ENCODE results near the gene DEFB113. TPM values are rescaled to one million over a fixed set of nuclear protein-coding genes. Genes with fewer than 3 reads are reported as not detected.

The DEFB113 gene, protein sequence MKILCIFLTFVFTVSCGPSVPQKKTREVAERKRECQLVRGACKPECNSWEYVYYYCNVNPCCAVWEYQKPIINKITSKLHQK
- polyA plus RNA-seq (2012; ENCODE audit: low read depth, missing spikeins) = not detected

DNA sequence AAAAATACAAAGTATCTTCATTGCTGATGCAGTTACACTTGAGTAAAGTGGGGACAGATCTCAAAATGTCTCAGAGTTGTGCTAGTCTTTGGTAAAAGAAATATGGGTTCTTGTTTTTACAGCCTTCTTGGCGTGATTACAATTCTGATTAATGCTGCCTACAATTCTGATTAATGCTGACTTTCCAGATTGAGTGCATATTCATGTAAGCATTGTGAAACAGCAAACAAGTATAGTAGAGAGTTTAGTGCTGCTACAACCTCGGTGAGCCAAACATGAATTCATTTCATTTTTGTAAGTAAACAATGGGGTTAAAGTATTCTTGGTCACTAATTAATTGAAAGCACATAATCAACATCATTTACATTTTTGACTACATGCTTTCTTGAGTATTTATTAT is at the start of gene DEFB113:
Gene DEFB113, minus strand, starts transcription at position 21 of the 400 bp plus-strand sequence. Its CDS starts 0 bp downstream, at position 21.
- TF ChIP-seq POU2F2 (IDR thresholded peaks at IDR 0.05; ENCODE audit: low read depth, low read length) (no peak), PAX5 (IDR thresholded peaks at IDR 0.05; ENCODE audit: insufficient read depth, low read length, severe bottlenecking) (no peak), POLR2A (IDR thresholded peaks at IDR 0.05; ENCODE audit: low read depth, low read length) (no peak), TAF1 (IDR thresholded peaks at IDR 0.05; ENCODE audit: low read depth, low read length) (no peak), SPI1 (IDR thresholded peaks at IDR 0.05; ENCODE audit: low read depth, low read length) (no peak), POLR2AphosphoS5 (IDR thresholded peaks at IDR 0.05; ENCODE audit: low read depth, low read length) (no peak)
- FAIRE-seq (no peak), DNase-seq (ENCODE audit: insufficient read length, low spot score) (no peak)

DNA sequence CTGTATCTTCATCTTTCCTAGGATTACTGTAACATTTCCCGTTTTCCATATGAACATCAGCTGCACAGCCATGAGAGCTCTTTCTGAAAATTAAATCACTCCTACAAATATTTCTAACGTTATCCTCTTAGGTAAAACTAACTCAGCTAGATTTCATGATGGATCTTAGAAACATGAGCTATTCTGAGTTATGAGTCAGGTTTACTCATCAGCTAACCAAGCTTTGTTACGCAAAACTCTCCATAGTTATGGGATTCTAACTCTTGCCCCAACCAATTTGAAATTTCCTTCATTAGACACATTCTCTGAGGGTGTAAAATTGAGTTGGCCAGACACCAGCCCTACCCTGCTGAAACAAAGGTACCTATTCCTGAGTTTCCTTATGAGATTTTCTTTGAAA is 38.4 kb upstream of the DEFB113 start:
- DNase-seq (ENCODE audit: insufficient read length, low spot score) (no peak), FAIRE-seq (no peak)

DNA sequence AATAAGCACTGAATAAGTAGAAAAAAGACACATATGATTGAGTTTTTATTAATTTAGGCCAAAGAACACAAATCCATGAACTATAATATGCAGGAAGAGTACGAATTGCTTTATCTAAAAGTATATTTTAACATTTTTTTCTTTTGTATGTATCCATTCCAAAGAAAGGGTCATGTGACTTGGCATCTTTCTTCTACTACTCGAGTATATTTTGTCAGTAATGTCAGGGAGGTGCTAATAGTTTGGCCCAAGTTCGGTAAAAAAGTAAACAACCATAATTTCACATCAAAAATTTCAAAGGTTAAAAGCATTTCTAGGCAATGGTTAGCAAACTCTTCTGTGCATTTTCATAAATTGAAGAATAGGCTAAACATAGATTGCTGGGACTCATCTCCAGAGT is 33.7 kb upstream of the DEFB113 start:
- no peak for TF ChIP-seq POU2F2 (IDR thresholded peaks at IDR 0.05; ENCODE audit: low read depth, low read length)
- TF ChIP-seq TAF1 (IDR thresholded peaks at IDR 0.05; ENCODE audit: low read depth, low read length) = no peak
- TF ChIP-seq POLR2A (IDR thresholded peaks at IDR 0.05; ENCODE audit: low read depth, low read length) = no peak
- no peak for TF ChIP-seq PAX5 (IDR thresholded peaks at IDR 0.05; ENCODE audit: insufficient read depth, low read length, severe bottlenecking)
- no peak for TF ChIP-seq POLR2AphosphoS5 (IDR thresholded peaks at IDR 0.05; ENCODE audit: low read depth, low read length)
- TF ChIP-seq SPI1 (IDR thresholded peaks at IDR 0.05; ENCODE audit: low read depth, low read length) = no peak
- FAIRE-seq = no peak
- no peak for DNase-seq (ENCODE audit: insufficient read length, low spot score)

More for the DNA sequence above, 38.4 kb upstream of the DEFB113 start:
- TF ChIP-seq POU2F2 (IDR thresholded peaks at IDR 0.05; ENCODE audit: low read depth, low read length) (no peak), POLR2AphosphoS5 (IDR thresholded peaks at IDR 0.05; ENCODE audit: low read depth, low read length) (no peak), PAX5 (IDR thresholded peaks at IDR 0.05; ENCODE audit: insufficient read depth, low read length, severe bottlenecking) (no peak), TAF1 (IDR thresholded peaks at IDR 0.05; ENCODE audit: low read depth, low read length) (no peak), SPI1 (IDR thresholded peaks at IDR 0.05; ENCODE audit: low read depth, low read length) (no peak), POLR2A (IDR thresholded peaks at IDR 0.05; ENCODE audit: low read depth, low read length) (no peak)

DNA sequence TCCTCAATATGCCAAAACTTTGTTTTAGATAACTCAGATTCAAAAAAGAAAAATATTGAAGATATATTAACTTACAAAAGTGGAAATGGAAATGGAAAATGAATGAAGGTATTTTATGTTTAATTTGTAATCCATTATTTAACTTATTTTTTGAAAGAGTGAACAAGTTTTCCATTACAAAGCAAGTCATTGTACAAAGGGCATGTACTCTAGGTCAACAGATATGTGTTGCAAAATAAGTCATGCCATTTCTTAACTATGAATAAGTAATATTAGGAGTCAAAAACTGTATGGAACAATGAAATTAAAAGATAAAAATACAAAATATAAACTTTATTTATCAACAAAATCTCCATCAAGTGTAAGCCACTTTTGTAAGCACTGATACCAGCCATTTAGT is 25.9 kb upstream of the DEFB113 start:
- no peak for TF ChIP-seq POU2F2 (IDR thresholded peaks at IDR 0.05; ENCODE audit: low read depth, low read length)
- TF ChIP-seq POLR2AphosphoS5 (IDR thresholded peaks at IDR 0.05; ENCODE audit: low read depth, low read length) = no peak
- TF ChIP-seq PAX5 (IDR thresholded peaks at IDR 0.05; ENCODE audit: insufficient read depth, low read length, severe bottlenecking) = no peak
- TF ChIP-seq POLR2A (IDR thresholded peaks at IDR 0.05; ENCODE audit: low read depth, low read length) = no peak
- no peak for TF ChIP-seq TAF1 (IDR thresholded peaks at IDR 0.05; ENCODE audit: low read depth, low read length)
- no peak for TF ChIP-seq SPI1 (IDR thresholded peaks at IDR 0.05; ENCODE audit: low read depth, low read length)
- FAIRE-seq = no peak

DNA sequence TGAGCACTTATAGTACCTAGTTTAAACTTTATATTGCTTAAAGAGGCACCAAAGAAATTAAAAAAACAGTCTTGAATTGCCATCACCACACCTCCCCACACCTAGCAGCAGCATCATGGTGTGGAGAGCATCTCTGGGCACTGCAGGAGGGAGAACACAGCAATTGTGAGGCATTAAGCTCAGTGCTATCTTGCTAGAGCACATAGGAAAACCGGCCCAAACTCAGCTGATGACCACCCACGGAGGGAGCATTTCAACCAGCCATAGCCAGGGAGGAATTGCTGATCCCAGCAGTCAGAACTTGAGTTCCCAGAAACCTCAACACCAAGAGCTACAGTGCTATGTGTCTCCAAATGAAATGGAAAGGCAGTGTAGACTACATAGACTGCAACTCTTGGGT is 19.5 kb upstream of the DEFB113 start:
- DNase-seq (ENCODE audit: insufficient read length, low spot score) (no peak), FAIRE-seq (no peak)
- TF ChIP-seq POLR2AphosphoS5 (IDR thresholded peaks at IDR 0.05; ENCODE audit: low read depth, low read length) = no peak
- no peak for TF ChIP-seq POU2F2 (IDR thresholded peaks at IDR 0.05; ENCODE audit: low read depth, low read length)
- no peak for TF ChIP-seq POLR2A (IDR thresholded peaks at IDR 0.05; ENCODE audit: low read depth, low read length)
- TF ChIP-seq TAF1 (IDR thresholded peaks at IDR 0.05; ENCODE audit: low read depth, low read length) = no peak
- no peak for TF ChIP-seq SPI1 (IDR thresholded peaks at IDR 0.05; ENCODE audit: low read depth, low read length)
- TF ChIP-seq PAX5 (IDR thresholded peaks at IDR 0.05; ENCODE audit: insufficient read depth, low read length, severe bottlenecking) = no peak

More for the DNA sequence above, 25.9 kb upstream of the DEFB113 start:
- no peak for DNase-seq (ENCODE audit: insufficient read length, low spot score)

DNA sequence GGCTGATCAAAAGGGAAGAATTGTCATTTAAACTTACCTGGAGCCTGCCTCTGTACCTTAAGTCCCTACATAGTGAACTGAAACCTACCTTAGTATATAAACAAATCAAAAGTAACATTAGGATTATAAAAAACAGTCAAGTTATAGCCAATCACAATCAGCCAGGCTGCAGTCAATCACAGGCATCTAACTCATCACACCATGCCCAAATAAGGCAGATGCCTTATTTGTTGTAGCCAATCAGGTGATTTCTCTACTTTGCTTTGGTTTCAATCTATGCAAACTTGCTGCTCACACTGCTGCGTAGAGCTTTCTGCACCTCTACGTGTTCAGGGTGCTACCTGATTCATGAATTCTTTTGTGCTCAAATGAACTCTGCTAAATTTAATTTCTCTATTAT is 18.3 kb upstream of the DEFB113 start:
- FAIRE-seq (no peak), DNase-seq (ENCODE audit: insufficient read length, low spot score) (no peak)
- TF ChIP-seq SPI1 (IDR thresholded peaks at IDR 0.05; ENCODE audit: low read depth, low read length) = no peak
- TF ChIP-seq POLR2A (IDR thresholded peaks at IDR 0.05; ENCODE audit: low read depth, low read length) = no peak
- TF ChIP-seq PAX5 (IDR thresholded peaks at IDR 0.05; ENCODE audit: insufficient read depth, low read length, severe bottlenecking) = no peak
- no peak for TF ChIP-seq POLR2AphosphoS5 (IDR thresholded peaks at IDR 0.05; ENCODE audit: low read depth, low read length)
- no peak for TF ChIP-seq TAF1 (IDR thresholded peaks at IDR 0.05; ENCODE audit: low read depth, low read length)
- TF ChIP-seq POU2F2 (IDR thresholded peaks at IDR 0.05; ENCODE audit: low read depth, low read length) = no peak

DNA sequence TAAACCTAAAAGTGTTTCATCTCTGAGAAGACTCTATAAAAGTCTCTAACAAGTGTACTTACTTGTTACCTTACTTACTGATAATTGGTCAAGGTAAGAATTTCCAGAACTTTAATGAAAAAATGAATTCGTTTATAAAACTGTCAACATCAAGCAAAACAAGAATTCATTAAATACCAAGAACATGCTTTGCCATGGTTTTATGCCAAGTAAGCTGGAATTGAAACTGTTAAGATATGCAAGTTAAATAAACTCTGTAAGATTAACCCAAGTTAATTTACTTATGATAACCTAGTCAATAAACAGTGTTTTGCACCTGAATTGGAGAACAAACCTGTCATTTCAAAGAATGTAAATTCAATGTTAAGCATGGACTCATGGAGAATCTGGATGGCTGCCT is 17.1 kb upstream of the DEFB113 start:
- TF ChIP-seq TAF1 (IDR thresholded peaks at IDR 0.05; ENCODE audit: low read depth, low read length) (no peak), SPI1 (IDR thresholded peaks at IDR 0.05; ENCODE audit: low read depth, low read length) (no peak), POLR2A (IDR thresholded peaks at IDR 0.05; ENCODE audit: low read depth, low read length) (no peak)
- FAIRE-seq (no peak), DNase-seq (ENCODE audit: insufficient read length, low spot score) (no peak)

DNA sequence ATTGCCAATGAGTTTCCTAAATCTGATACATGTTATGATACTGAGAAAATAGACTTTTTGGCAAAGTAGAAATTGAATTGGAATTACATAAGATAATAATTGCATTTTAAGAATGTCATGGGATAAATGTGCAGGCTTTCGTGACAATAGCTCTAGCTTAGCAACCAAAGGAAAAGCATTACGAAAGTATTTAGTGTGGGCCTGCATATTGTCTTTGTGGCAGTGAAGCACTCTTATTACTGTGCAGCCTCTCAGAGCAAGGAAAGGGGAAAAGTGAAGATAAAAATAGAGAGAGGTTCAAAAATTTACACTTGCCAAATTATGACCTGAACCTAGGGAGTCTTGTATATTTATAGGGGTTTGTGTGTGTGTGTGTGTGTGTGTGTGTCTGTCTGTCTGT is 12.6 kb upstream of the DEFB113 start:
- no peak for DNase-seq (ENCODE audit: insufficient read length, low spot score)
- FAIRE-seq = no peak
- TF ChIP-seq TAF1 (IDR thresholded peaks at IDR 0.05; ENCODE audit: low read depth, low read length) (no peak), PAX5 (IDR thresholded peaks at IDR 0.05; ENCODE audit: insufficient read depth, low read length, severe bottlenecking) (no peak), POU2F2 (IDR thresholded peaks at IDR 0.05; ENCODE audit: low read depth, low read length) (no peak), POLR2A (IDR thresholded peaks at IDR 0.05; ENCODE audit: low read depth, low read length) (no peak), SPI1 (IDR thresholded peaks at IDR 0.05; ENCODE audit: low read depth, low read length) (no peak)

DNA sequence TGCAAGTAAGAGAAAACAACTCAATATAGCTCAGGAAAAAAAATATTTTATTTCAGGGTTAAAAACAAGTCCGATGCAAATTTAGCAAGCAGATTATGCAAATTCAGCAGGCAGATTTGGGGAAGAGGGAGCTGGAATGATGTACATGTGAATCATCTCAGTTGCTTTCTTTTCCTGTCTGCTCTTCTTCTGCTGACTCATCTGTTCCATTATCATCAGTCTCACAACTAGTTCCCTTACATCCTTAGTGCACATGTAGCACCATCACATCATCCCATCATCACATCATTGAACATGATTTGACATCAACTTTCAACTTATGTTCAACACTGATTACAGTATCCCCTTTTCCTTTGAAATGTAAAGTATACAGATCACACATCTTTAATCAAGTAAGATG is 11.5 kb upstream of the DEFB113 start:
- FAIRE-seq (no peak), DNase-seq (ENCODE audit: insufficient read length, low spot score) (no peak)
- peak; percentile 74 for TF ChIP-seq POU2F2 (IDR thresholded peaks at IDR 0.05; ENCODE audit: low read depth, low read length)
- TF ChIP-seq POLR2A (IDR thresholded peaks at IDR 0.05; ENCODE audit: low read depth, low read length) = no peak
- peak; percentile 82 for TF ChIP-seq SPI1 (IDR thresholded peaks at IDR 0.05; ENCODE audit: low read depth, low read length)

DNA sequence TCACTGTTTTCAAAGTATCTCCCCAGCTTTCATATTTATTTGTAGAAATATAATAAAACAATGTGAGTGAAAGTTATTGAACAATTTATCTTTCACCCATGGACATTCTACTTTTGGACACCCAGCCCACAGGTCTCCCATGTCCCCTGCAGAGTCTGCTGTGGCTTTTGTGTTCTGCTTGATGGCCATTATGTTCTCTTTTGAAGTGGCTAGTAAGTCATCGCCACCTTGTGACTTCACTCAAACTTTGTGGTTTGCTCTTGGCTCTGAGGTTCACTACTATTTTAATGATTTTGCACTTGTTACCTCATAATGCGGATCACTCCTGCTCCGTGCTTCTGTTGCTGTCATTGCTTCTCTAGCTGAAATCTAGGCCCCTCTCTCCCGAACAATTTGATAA is 10.2 kb upstream of the DEFB113 start:
- FAIRE-seq (peak; percentile 20), DNase-seq (ENCODE audit: insufficient read length, low spot score) (no peak)
- TF ChIP-seq TAF1 (IDR thresholded peaks at IDR 0.05; ENCODE audit: low read depth, low read length) (no peak), POLR2A (IDR thresholded peaks at IDR 0.05; ENCODE audit: low read depth, low read length) (no peak), PAX5 (IDR thresholded peaks at IDR 0.05; ENCODE audit: insufficient read depth, low read length, severe bottlenecking) (no peak), POLR2AphosphoS5 (IDR thresholded peaks at IDR 0.05; ENCODE audit: low read depth, low read length) (no peak), SPI1 (IDR thresholded peaks at IDR 0.05; ENCODE audit: low read depth, low read length) (no peak), POU2F2 (IDR thresholded peaks at IDR 0.05; ENCODE audit: low read depth, low read length) (no peak)

Data from GM12891 (cell line).